ENCODE measurements around the gene DDX24. TPM values are rescaled to one million over a fixed set of nuclear protein-coding genes. Genes with fewer than 3 reads are reported as not detected.

DDX24 gene
- total and polyA plus RNA-seq, 2 of the 8 experiments (the other 6 are each of a cell fraction or from before 2014, with no cell fraction given), result 89.0 to 201 TPM

DNA sequence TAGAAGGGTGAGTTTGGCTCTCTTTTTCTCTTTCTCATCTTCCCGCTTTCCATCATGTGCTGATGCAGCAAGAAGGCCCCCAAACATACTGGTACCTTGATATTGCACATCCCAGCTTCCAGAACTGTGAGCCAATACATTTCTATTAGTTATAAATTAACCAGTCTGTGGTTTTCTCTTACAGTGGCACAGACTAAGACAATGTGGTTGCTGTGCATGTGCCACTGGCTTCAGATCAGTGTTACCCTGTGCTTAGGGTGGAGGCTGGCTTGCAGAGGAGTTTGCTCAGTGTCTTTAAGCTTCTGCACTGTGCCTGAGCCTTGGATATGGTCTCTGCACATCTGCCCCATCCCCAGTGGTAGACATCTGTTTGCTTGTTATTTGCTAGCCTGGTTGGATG, 42.9 kb upstream of the DDX24 start:
- Histone ChIP-seq H3K9ac (replicated peaks in 1 of 4; ENCODE audit: extremely low read depth in 1 of 4, low read depth in 3 of 4, low read length in 3 of 4) (no peak overlapping the region), H3K18ac (ENCODE audit: extremely low read depth, low read length) (no peak overlapping the region), H3K14ac (ENCODE audit: insufficient read length) (no peak overlapping the region), H3K4me3 (ENCODE audit: extremely low read depth in 1 of 4, insufficient read depth in 2 of 4, low read depth in 3 of 4, low read length in 4 of 4) (no peak overlapping the region), H3K4me2 (ENCODE audit: insufficient read depth in 1 of 2, low read depth in 2 of 2, low read length in 2 of 2) (no peak overlapping the region), H3K56ac (replicated peaks; ENCODE audit: insufficient read length, low read depth, low read length) (no peak overlapping the region), H2BK15ac (ENCODE audit: low read length) (no peak overlapping the region), H3K27me3 (replicated peaks in 1 of 4; ENCODE audit: control insufficient read depth in 3 of 4, extremely low read depth in 1 of 4, insufficient read depth in 3 of 4, low read length in 3 of 4) (peaks cover 0 to 2% (median 0%) of the 10 kb centered on the region in 4 experiments; a peak in 2 of 7 replicates), H3K79me1 (ENCODE audit: low read depth, low read length) (no peaks in the 10 kb centered on the region), H3K79me2 (ENCODE audit: control insufficient read depth in 1 of 2, insufficient read depth in 2 of 2, low read length in 2 of 2) (no peaks in the 10 kb centered on the region), H2AFZ (ENCODE audit: low read length) (no peak overlapping the region), H2BK20ac (ENCODE audit: low read length) (no peak overlapping the region), H2BK5ac (ENCODE audit: low read depth, low read length) (no peak overlapping the region), H2BK12ac (ENCODE audit: low read depth, low read length) (no peak overlapping the region), H3K4ac (replicated peaks; ENCODE audit: insufficient read length, low read depth, low read length) (no peak overlapping the region), H3K4me1 (replicated peaks in 1 of 4; ENCODE audit: control insufficient read depth in 3 of 4, insufficient read depth in 4 of 4, low read length in 3 of 4) (peaks cover 0 to 4% (median 1%) of the 10 kb centered on the region in 4 experiments; a peak in 3 of 7 replicates), H3K36me3 (ENCODE audit: control insufficient read depth in 2 of 4, insufficient read depth in 4 of 4, low read length in 3 of 4) (no peaks in the 10 kb centered on the region), H4K91ac (replicated peaks; ENCODE audit: insufficient read length, low read length) (no peak overlapping the region), H4K20me1 (replicated peaks in 1 of 2; ENCODE audit: control insufficient read depth in 1 of 2, insufficient read depth in 2 of 2, low read length in 2 of 2) (no peaks in the 10 kb centered on the region), H3K23ac (ENCODE audit: insufficient read length) (no peak overlapping the region), H3K23me2 (ENCODE audit: low read depth, low read length) (0 out of 2 replicates have a peak, but pooled peaks cover 3% of the 10 kb centered on the region), H2AK5ac (ENCODE audit: low read depth, low read length) (no peak overlapping the region), H3K27ac (ENCODE audit: low read depth, low read length) (no peak overlapping the region), H3K9me3 (ENCODE audit: insufficient read depth in 2 of 2, low read depth in 1 of 2, low read length in 1 of 2) (peaks cover 2 to 7% of the 10 kb centered on the region in 2 experiments; a peak in 1 of 4 replicates), H4K8ac (ENCODE audit: extremely low read depth, insufficient read depth, low read length) (no peak overlapping the region), H2BK120ac (replicated peaks; ENCODE audit: low read depth, low read length) (no peak overlapping the region), H4K5ac (ENCODE audit: insufficient read length, low read depth, low read length) (no peak overlapping the region)
- TF ChIP-seq SP2 (IDR thresholded peaks at IDR 0.05; ENCODE audit: low read length) (no peak), SIN3A (conservative IDR thresholded peaks at IDR 0.05 in 1 of 2, IDR thresholded peaks at IDR 0.05 in 1 of 2; ENCODE audit: low read depth in 1 of 2, low read length in 2 of 2) (no peak), RAD21 (IDR thresholded peaks at IDR 0.05 in 1 of 2, conservative IDR thresholded peaks at IDR 0.05 in 1 of 2; ENCODE audit: low read depth in 2 of 2, low read length in 2 of 2) (no peak)
- TF ChIP-seq, protein P1, sequence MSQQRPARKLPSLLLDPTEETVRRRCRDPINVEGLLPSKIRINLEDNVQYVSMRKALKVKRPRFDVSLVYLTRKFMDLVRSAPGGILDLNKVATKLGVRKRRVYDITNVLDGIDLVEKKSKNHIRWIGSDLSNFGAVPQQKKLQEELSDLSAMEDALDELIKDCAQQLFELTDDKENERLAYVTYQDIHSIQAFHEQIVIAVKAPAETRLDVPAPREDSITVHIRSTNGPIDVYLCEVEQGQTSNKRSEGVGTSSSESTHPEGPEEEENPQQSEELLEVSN (IDR thresholded peaks at IDR 0.05), result no peak
- FAIRE-seq (no peak), DNase-seq (ENCODE audit: low read depth in 1 of 2, low spot score in 2 of 2) (no peak)
- ChIA-PET POLR2A (ENCODE audit: partially characterized antibody) (no interaction called here), CTCF (ENCODE audit: partially characterized antibody) (interaction anchor here (1.0 to 2.2 kb wide), 4 partner anchors 14 to 87 kb away, joined by 3 to 12 read pairs (median 4); no protein-coding TSS in a partner anchor)
- 100% methylated on average over 1 of the region's 1 CpG; no CpG with 5 or more reads in 1 of the 2 experiments for WGBS, 2 experiments (ENCODE audit: extremely low coverage in 1 of 2, insufficient coverage in 1 of 2, insufficient read length in 1 of 2, insufficient replicate concordance in 2 of 2, low coverage in 1 of 2, low lambda C conversion rate in 2 of 2, missing lambda C conversion rate in 1 of 2)
